H9 (cell line): ENCODE results near the gene SNX18. TPM values are rescaled to one million over a fixed set of nuclear protein-coding genes. Genes with fewer than 3 reads are reported as not detected.

Experiments used
- DNase-seq: peaks from one replicate; pipeline ENCODE4 v3.0.0-alpha.2; 2017
- H2AFZ ChIP-seq: one replicate; pipeline ENCODE4 v1.6.1; 2013; ENCODE audit warnings: mild to moderate bottlenecking, low read length, control low read depth, moderate library complexity
- H2AK5ac ChIP-seq: 2 replicates; pipeline ENCODE4 v1.6.1; 2013; ENCODE audit warnings: low read length, control low read depth, mixed read lengths; ENCODE audit not compliant: insufficient read length
- H2BK120ac ChIP-seq: one replicate; pipeline ENCODE4 v1.6.1; 2013; ENCODE audit warnings: low read depth, mild to moderate bottlenecking, low read length, control low read depth, inconsistent platforms; ENCODE audit not compliant: poor library complexity, severe bottlenecking
- H2BK12ac ChIP-seq: 2 replicates; pipeline ENCODE4 v1.6.1; 2013; ENCODE audit warnings: low read length, control low read depth, mixed read lengths, low read depth; ENCODE audit not compliant: insufficient read length
- H2BK15ac ChIP-seq: 2 replicates; pipeline ENCODE4 v1.6.1; 2013; ENCODE audit warnings: low read depth, low read length, control low read depth
- H2BK20ac ChIP-seq: one replicate; pipeline ENCODE4 v1.6.1; 2013; ENCODE audit warnings: low read depth, mild to moderate bottlenecking, low read length, control low read depth, inconsistent platforms; ENCODE audit not compliant: poor library complexity, severe bottlenecking
- H2BK5ac ChIP-seq: 2 replicates; pipeline ENCODE4 v1.6.1; 2013; ENCODE audit warnings: low read length, control low read depth, mixed read lengths; ENCODE audit not compliant: insufficient read length
- H3K14ac ChIP-seq: 2 replicates; pipeline ENCODE4 v1.6.1; 2013; ENCODE audit warnings: low read length, control low read depth; ENCODE audit not compliant: insufficient read depth
- H3K18ac ChIP-seq: 2 replicates; pipeline ENCODE4 v1.6.1; 2013; ENCODE audit warnings: low read depth, mild to moderate bottlenecking, mixed read lengths, low read length, control low read depth; ENCODE audit not compliant: insufficient read length
- H3K23ac ChIP-seq: 2 replicates; pipeline ENCODE4 v1.6.1; 2013; ENCODE audit warnings: low read length, control low read depth, mixed read lengths, low read depth; ENCODE audit not compliant: insufficient read length
- H3K23me2 ChIP-seq: 2 replicates; pipeline ENCODE4 v1.6.1; 2013; ENCODE audit warnings: low read depth, mild to moderate bottlenecking, mixed read lengths, low read length, control low read depth; ENCODE audit not compliant: insufficient read length, poor library complexity, severe bottlenecking
- H3K27ac ChIP-seq: 2 replicates; pipeline ENCODE4 v1.5.1; 2013; ENCODE audit warnings: low read length, control low read depth, mixed read lengths, low read depth; ENCODE audit not compliant: insufficient read length
- H3K27me3 ChIP-seq: 2 replicates; pipeline ENCODE4 v1.6.1; 2013; ENCODE audit warnings: low read length, control low read depth, inconsistent platforms; ENCODE audit not compliant: insufficient read depth
- H3K4ac ChIP-seq: 2 replicates; pipeline ENCODE4 v1.6.1; 2013; ENCODE audit warnings: low read depth, mild to moderate bottlenecking, control low read depth, inconsistent platforms, low read length, moderate library complexity
- H3K4me1 ChIP-seq: 2 replicates; pipeline ENCODE4 v1.6.1; 2013; ENCODE audit warnings: low read length, control low read depth, inconsistent platforms; ENCODE audit not compliant: insufficient read depth
- H3K4me2 ChIP-seq: 2 replicates; pipeline ENCODE4 v1.6.1; 2013; ENCODE audit warnings: low read length, control low read depth, mixed read lengths; ENCODE audit not compliant: insufficient read length, insufficient read depth
- H3K56ac ChIP-seq: 2 replicates; pipeline ENCODE4 v1.6.1; 2013; ENCODE audit warnings: low read depth, mild to moderate bottlenecking, mixed read lengths, low read length, control low read depth; ENCODE audit not compliant: insufficient read length
- H3K79me1 ChIP-seq: 2 replicates; pipeline ENCODE4 v1.6.1; 2013; ENCODE audit warnings: low read depth, mild to moderate bottlenecking, moderate library complexity, low read length, control low read depth, inconsistent platforms; ENCODE audit not compliant: insufficient read depth, poor library complexity, severe bottlenecking
- H3K79me2 ChIP-seq: 2 replicates; pipeline ENCODE4 v1.6.1; 2013; ENCODE audit warnings: low read length, control low read depth, inconsistent platforms; ENCODE audit not compliant: insufficient read depth
- H3K9ac ChIP-seq: 2 replicates; pipeline ENCODE4 v1.6.1; 2013; ENCODE audit warnings: low read length, control low read depth, mixed read lengths; ENCODE audit not compliant: insufficient read length; ENCODE audit errors: extremely low read depth
- H3K9me3 ChIP-seq: one replicate; pipeline ENCODE4 v1.6.1; 2013; ENCODE audit warnings: low read depth, low read length, inconsistent platforms; ENCODE audit not compliant: control insufficient read depth
- H3T11ph ChIP-seq: one replicate; pipeline ENCODE4 v1.6.1; 2013; ENCODE audit warnings: mild to moderate bottlenecking, low read length, control low read depth, inconsistent platforms
- H4K20me1 ChIP-seq: one replicate; pipeline ENCODE4 v1.6.1; 2013; ENCODE audit not compliant: control insufficient read depth, insufficient read length, insufficient read depth
- H4K5ac ChIP-seq: 2 replicates; pipeline ENCODE4 v1.6.1; 2013; ENCODE audit warnings: low read depth, mild to moderate bottlenecking, mixed read lengths, low read length, control low read depth; ENCODE audit not compliant: insufficient read length
- H4K8ac ChIP-seq: replicated peaks from 2 replicates; pipeline ENCODE4 v1.6.1; 2013; ENCODE audit warnings: low read length, control low read depth, mixed read lengths, low read depth; ENCODE audit not compliant: insufficient read length
- H4K91ac ChIP-seq: 2 replicates; pipeline ENCODE4 v1.6.1; 2013; ENCODE audit warnings: low read depth, mild to moderate bottlenecking, moderate library complexity, mixed read lengths, low read length, control low read depth; ENCODE audit not compliant: insufficient read length
- H3K27ac Mint-ChIP-seq, 3 experiments: 2 replicates in 2 of 3; 3 replicates in 1 of 3; pipeline ENCODE4 v1.8.0; 2020 to 2021; ENCODE audit warnings: mixed read lengths in 3 of 3, mild to moderate bottlenecking in 1 of 3, moderate library complexity in 1 of 3
- H3K27me3 Mint-ChIP-seq: 2 replicates; pipeline ENCODE4 v1.8.0; 2021; ENCODE audit warnings: low read depth, mild to moderate bottlenecking, moderate library complexity, mixed read lengths
- H3K36me3 Mint-ChIP-seq, 3 experiments: 2 replicates in 2 of 3; 3 replicates in 1 of 3; pipeline ENCODE4 v1.8.0; 2020 to 2021; ENCODE audit warnings: low read depth in 3 of 3, mixed read lengths in 3 of 3; ENCODE audit not compliant: insufficient read depth in 1 of 3
- H3K4me1 Mint-ChIP-seq, 2 experiments: 2 replicates each; pipeline ENCODE4 v1.8.0; 2020; ENCODE audit warnings: mixed read lengths in 2 of 2
- H3K4me3 Mint-ChIP-seq, 2 experiments: 2 replicates in 1 of 2; 3 replicates in 1 of 2; pipeline ENCODE4 v1.8.0; 2020 to 2021; ENCODE audit warnings: mild to moderate bottlenecking in 2 of 2, mixed read lengths in 2 of 2, moderate library complexity in 1 of 2
- H3K9me3 Mint-ChIP-seq, 2 experiments: 2 replicates in 1 of 2; 3 replicates in 1 of 2; pipeline ENCODE4 v1.8.0; 2020; ENCODE audit warnings: mild to moderate bottlenecking in 2 of 2, mixed read lengths in 2 of 2, moderate library complexity in 1 of 2
- CTCF ChIP-seq: fragments of 200-600 bp; sonication (generic); conservative IDR thresholded peaks from 3 replicates; pipeline ENCODE4 v1.8.0; 2021; ENCODE audit warnings: antibody characterized with exemption, mild to moderate bottlenecking
- total RNA-seq: library from RNA; stranded (reverse); gene quantifications from 2 replicates; pipeline ENCODE4 v1.2.1, GENCODE V29; 2021

The SNX18 gene
- total RNA-seq, 1 experiment from 2014 or later = 17.2 TPM

GRCh38 chr5:54595721-54596120, 78.2 kb downstream of the SNX18 start:
- H3K9me3 ChIP-seq = no peaks in the 10 kb centered on the region
- no peak overlapping the region for H2AK5ac ChIP-seq
- no peak overlapping the region for H3K4me2 ChIP-seq
- no peak for DNase-seq
- no peaks in the 10 kb centered on the region for H3K23me2 ChIP-seq
- H3K79me1 ChIP-seq = no peaks in the 10 kb centered on the region
- no peak overlapping the region for H3K9ac ChIP-seq
- no peak overlapping the region for H2AFZ ChIP-seq
- H3K4me1 ChIP-seq = no peaks in the 10 kb centered on the region
- no peak for TF ChIP-seq CTCF
- H3K56ac ChIP-seq = no peak overlapping the region
- H3K4me1 Mint-ChIP-seq = no peaks in the 10 kb centered on the region
- H3K27me3 ChIP-seq = no peaks in the 10 kb centered on the region
- H3K18ac ChIP-seq = no peak overlapping the region
- H4K20me1 ChIP-seq = no peaks in the 10 kb centered on the region
- no peak overlapping the region for H2BK120ac ChIP-seq
- no peak overlapping the region for H3T11ph ChIP-seq
- no peak overlapping the region for H3K4me3 Mint-ChIP-seq
- no peak overlapping the region for H3K27ac Mint-ChIP-seq
- H2BK15ac ChIP-seq = no peak overlapping the region
- H4K8ac ChIP-seq = no peak overlapping the region
- no peak overlapping the region for H4K91ac ChIP-seq
- H3K27ac ChIP-seq = no peak overlapping the region
- H3K9me3 Mint-ChIP-seq = peaks cover 11 to 22% of the 10 kb centered on the region in 2 experiments
- no peaks in the 10 kb centered on the region for H3K79me2 ChIP-seq
- no peak overlapping the region for H2BK20ac ChIP-seq
- no peak overlapping the region for H4K5ac ChIP-seq
- no peak overlapping the region for H3K23ac ChIP-seq
- no peaks in the 10 kb centered on the region for H3K27me3 Mint-ChIP-seq
- no peak overlapping the region for H3K4ac ChIP-seq
- no peak overlapping the region for H3K14ac ChIP-seq
- H2BK12ac ChIP-seq = no peak overlapping the region
- H2BK5ac ChIP-seq = no peak overlapping the region
- peaks cover 4 to 8% (median 5%) of the 10 kb centered on the region in 3 experiments; a peak in 6 of 7 replicates for H3K36me3 Mint-ChIP-seq

Other genes with a start within 250 kb of the SNX18 start
- gene ARL15, start 207.2 kb upstream of the SNX18 start, total RNA-seq = 13.0 and 14.1 TPM in 2 replicates
- gene HSPB3, start 62.1 kb upstream of the SNX18 start, total RNA-seq = not detected in 2 replicates